Measurements from ENCODE around the gene JSRP1.
"Not testable (repeated sequence)": the region's sequence is repeated elsewhere in the genome, so short reads cannot be mapped to it uniquely, and the experiment has no call there.

JSRP1 gene

DNA sequence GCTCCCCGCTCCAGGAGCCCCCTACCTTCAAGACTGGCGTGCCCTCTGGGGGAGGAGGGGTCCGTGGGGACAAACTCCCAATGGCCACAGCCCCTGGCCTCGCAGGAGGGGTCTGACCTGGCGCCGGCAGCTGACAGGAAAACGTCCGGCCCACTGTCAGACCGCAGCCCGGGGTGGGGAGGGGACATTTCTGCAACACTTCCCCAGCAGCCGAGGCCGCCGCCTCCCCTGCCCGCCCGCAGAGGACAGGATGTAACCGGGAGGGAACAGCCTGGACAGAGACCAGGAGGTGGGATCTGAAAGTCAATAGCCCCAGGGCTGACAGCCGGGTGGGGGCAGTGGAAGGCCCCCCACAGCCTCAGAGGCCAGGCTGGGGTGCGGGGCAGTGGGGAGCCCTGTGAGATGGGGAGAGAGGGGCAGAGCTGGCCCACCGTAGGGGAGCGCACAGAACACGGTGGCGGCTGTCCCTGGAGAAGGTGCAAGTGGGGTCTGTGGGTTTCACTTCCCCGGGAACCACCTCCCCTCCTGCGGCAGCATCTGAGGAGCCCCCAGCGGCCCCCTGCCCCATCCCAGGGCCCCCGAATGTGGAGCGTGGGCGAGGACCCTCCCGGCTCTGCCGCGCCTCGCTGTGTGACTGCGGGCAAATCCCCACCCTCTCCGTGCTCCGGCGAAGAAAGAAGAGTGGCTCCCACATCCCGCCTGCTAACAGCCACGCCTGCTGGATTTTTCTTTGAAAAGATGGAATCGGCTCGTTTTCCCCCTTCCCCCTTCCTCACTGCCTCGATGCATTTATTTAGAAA, 26.0 kb upstream of the JSRP1 start, which contains the start of gene PEAK3:
Gene PEAK3, minus strand, starts transcription at position 114 of the 800 bp plus-strand sequence. CDS start 1,244 bp downstream, outside the sequence.
- Histone ChIP-seq H4K20me1 (peaks cover 52% of the 10 kb centered on the region), H3K36me3 (no peaks in the 10 kb centered on the region), H3K4me2 (peak within 1 kb of the TSS; percentile 94), H3K9ac (0 out of 2 replicates have a peak within 1 kb of the TSS, but pooled peaks have one; percentile 45), H3K27me3 (no peaks in the 10 kb centered on the region), H3K9me3 (no peaks in the 10 kb centered on the region), H3K4me3 (peak within 1 kb of the TSS; percentile 57), H3K27ac (peak within 1 kb of the TSS; percentile 45), H3K4me1 (peaks cover 82% of the 10 kb centered on the region)
- no peak for TF ChIP-seq Cebpa-rat (IDR thresholded peaks at IDR 0.05)

- peak overlapping the region; percentile 57 for H3K4me3 ChIP-seq
Measured at GRCh38 chr19:2281265-2282061, 25.2 kb upstream of the JSRP1 start.

GRCh38 chr19:2280633-2281264, 24.5 kb upstream of the JSRP1 start:
- no peak overlapping the region for H3K9ac ChIP-seq
- H3K4me3 ChIP-seq, result no peak overlapping the region
- H4K20me1 ChIP-seq, result peaks cover 67% of the 10 kb centered on the region
- H3K4me1 ChIP-seq, result peaks cover 82% of the 10 kb centered on the region
- no peaks in the 10 kb centered on the region for H3K27me3 ChIP-seq
- no peak overlapping the region for H3K27ac ChIP-seq
- TF ChIP-seq Cebpa-rat (IDR thresholded peaks at IDR 0.05), result no peak
- H3K4me2 ChIP-seq, result peak overlapping the region; percentile 81
- peaks cover 10% of the 10 kb centered on the region for H3K36me3 ChIP-seq
- H3K9me3 ChIP-seq, result no peaks in the 10 kb centered on the region

More at GRCh38 chr19:2281265-2282061, 25.2 kb upstream of the JSRP1 start:
- H3K36me3 ChIP-seq, H3K27me3 ChIP-seq, H3K9me3 ChIP-seq: not testable (repeated sequence)
- peak overlapping the region; percentile 45 for H3K27ac ChIP-seq
- peaks cover 82% of the 10 kb centered on the region for H3K4me1 ChIP-seq
- H3K9ac ChIP-seq, result 0 out of 2 replicates have a peak overlapping the region, but pooled peaks have one; percentile 45
- peaks cover 60% of the 10 kb centered on the region for H4K20me1 ChIP-seq
- H3K4me2 ChIP-seq, result peak overlapping the region; percentile 94

DNA sequence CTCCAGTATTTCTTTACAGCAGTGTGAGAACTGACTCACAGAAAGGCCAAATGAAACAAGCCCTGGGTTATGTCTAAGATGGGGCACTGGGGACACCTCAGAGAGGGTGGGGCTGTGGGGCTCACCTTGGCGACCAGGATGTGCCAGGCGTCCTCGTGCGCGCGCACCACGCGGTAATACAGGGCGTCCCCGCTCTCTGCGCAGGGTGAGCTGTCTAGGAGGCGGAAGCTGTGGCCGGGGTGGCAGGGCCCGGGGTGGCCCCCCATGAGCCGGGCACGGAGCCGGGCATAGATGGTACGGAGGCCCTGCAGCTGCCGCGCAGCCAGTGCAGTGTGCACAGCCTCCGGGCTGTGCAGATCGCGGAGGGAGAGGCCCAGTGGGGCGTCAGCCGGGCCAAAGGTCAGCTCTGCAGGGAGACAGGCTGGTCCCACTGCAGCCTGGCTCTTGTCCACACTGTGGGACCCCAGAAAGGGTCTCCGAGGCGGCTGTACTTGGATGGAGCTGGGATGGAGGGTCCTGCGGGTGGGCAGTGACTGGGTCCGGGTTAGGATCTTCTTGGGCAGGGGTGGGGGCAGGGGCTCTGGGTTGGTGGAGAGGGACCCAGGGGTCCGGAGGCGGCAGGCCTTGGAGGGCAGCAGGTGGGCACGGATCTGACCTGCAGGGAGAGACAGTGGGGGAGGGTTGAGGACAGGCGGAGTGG, 22.4 kb upstream of the JSRP1 start:
- peaks cover 91% of the 10 kb centered on the region for H3K4me1 ChIP-seq
- no peak overlapping the region for H3K4me3 ChIP-seq
- H3K36me3 ChIP-seq, result peaks cover 21% of the 10 kb centered on the region
- H3K4me2 ChIP-seq, result peak overlapping the region; percentile 49
- no peak overlapping the region for H3K27ac ChIP-seq
- TF ChIP-seq Cebpa-rat (IDR thresholded peaks at IDR 0.05), result no peak
- H4K20me1 ChIP-seq, result peaks cover 88% of the 10 kb centered on the region
- no peak overlapping the region for H3K9ac ChIP-seq
- H3K9me3 ChIP-seq, result no peaks in the 10 kb centered on the region
- no peaks in the 10 kb centered on the region for H3K27me3 ChIP-seq

- no peak for TF ChIP-seq Cebpa-rat (IDR thresholded peaks at IDR 0.05)
- Histone ChIP-seq H3K36me3 (peaks cover 30% of the 10 kb centered on the region), H3K4me3 (no peak overlapping the region), H3K9me3 (no peaks in the 10 kb centered on the region), H3K4me2 (peak overlapping the region; percentile 99; the same call in 1 of the 2 replicates), H3K27ac (no peak overlapping the region), H3K9ac (no peak overlapping the region), H4K20me1 (peaks cover 94% of the 10 kb centered on the region), H3K4me1 (peaks cover 92% of the 10 kb centered on the region), H3K27me3 (no peaks in the 10 kb centered on the region)
Measured at GRCh38 chr19:2277138-2277537, 20.9 kb upstream of the JSRP1 start.

DNA sequence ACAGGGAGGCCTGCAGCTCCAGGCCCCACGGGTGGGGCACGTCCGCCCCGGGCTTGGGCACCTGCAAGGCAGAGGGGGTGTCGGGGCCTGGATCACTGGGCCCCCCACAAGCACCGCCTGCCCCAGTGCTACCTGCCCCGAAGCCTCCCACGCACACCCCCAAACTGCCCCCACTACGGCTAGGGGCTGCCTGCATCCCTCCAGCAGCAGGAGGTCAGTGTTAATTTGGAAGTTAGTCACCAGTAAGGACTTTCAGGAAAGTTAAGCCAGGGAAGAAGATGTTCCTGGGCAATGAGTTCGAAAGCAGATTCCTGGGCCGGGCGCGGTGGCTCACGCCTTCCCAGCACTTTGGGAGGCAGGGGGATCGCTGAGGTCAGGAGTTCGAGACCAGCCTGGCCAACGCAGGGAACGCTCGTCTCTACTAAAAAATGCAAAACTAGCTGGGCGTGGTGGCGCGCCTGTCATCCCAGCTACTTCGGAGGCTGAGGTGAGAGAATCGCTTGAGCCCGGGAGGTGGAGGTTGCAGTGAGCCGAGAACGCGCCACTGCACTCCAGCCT, 20.3 kb upstream of the JSRP1 start:
- no peak overlapping the region for H3K27ac ChIP-seq
- H3K9ac ChIP-seq, result no peak overlapping the region
- no peak overlapping the region for H3K4me3 ChIP-seq
- peaks cover 37% of the 10 kb centered on the region for H3K36me3 ChIP-seq
- peaks cover 92% of the 10 kb centered on the region for H3K4me1 ChIP-seq
- TF ChIP-seq Cebpa-rat (IDR thresholded peaks at IDR 0.05), result no peak
- H3K9me3 ChIP-seq, result no peaks in the 10 kb centered on the region
- H3K27me3 ChIP-seq, result no peaks in the 10 kb centered on the region
- H3K4me2 ChIP-seq, result peak overlapping the region; percentile 99; the same call in 1 of the 2 replicates
- H4K20me1 ChIP-seq, result peaks cover 94% of the 10 kb centered on the region

GRCh38 chr19:2275588-2276428, 19.6 kb upstream of the JSRP1 start:
- no peaks in the 10 kb centered on the region for H3K9me3 ChIP-seq
- H3K27ac ChIP-seq, result no peak overlapping the region
- H3K4me1 ChIP-seq, result peaks cover 90% of the 10 kb centered on the region
- H3K4me2 ChIP-seq, result peak overlapping the region; percentile 99
- TF ChIP-seq Cebpa-rat (IDR thresholded peaks at IDR 0.05), result no peak
- H3K27me3 ChIP-seq, result no peaks in the 10 kb centered on the region
- no peak overlapping the region for H3K9ac ChIP-seq
- H3K4me3 ChIP-seq, result no peak overlapping the region
- H4K20me1 ChIP-seq, result peaks cover 98% of the 10 kb centered on the region
- H3K36me3 ChIP-seq, result peaks cover 41% of the 10 kb centered on the region

- Histone ChIP-seq H3K27me3 (no peaks in the 10 kb centered on the region), H3K9ac (no peak overlapping the region), H3K36me3 (peaks cover 41% of the 10 kb centered on the region), H3K4me2 (peak overlapping the region; percentile 99), H3K27ac (0 out of 2 replicates have a peak overlapping the region, but pooled peaks have one; percentile 9), H4K20me1 (peaks cover 98% of the 10 kb centered on the region), H3K4me3 (no peak overlapping the region), H3K9me3 (no peaks in the 10 kb centered on the region), H3K4me1 (peaks cover 82% of the 10 kb centered on the region)
- TF ChIP-seq Cebpa-rat (IDR thresholded peaks at IDR 0.05), result no peak
Measured at GRCh38 chr19:2274931-2275535, 18.8 kb upstream of the JSRP1 start.

Measured in BLaER1 (cell line).